ENCODE measurements around the gene MORC1. TPM values are rescaled to one million over a fixed set of nuclear protein-coding genes. Genes with fewer than 3 reads are reported as not detected.

MORC1 gene
- polyA plus RNA-seq, 3 donors = 0.01 TPM; not detected in 2

Other genes with a start within 250 kb of the MORC1 start
- gene GUCA1C, start 164.3 kb downstream of the MORC1 start, polyA plus RNA-seq = 10 to 100 TPM in 1 of 3 donors, under 1 TPM in 1, not detected in 1; 0.22 to 25.7 TPM
- not detected for gene C3orf85, start 18.6 kb upstream of the MORC1 start, polyA plus RNA-seq
- gene DPPA2, start 198.4 kb upstream of the MORC1 start, polyA plus RNA-seq = not detected
- not detected for gene DPPA4, start 219.4 kb upstream of the MORC1 start, polyA plus RNA-seq

Measured in adipose tissue (tissue), 3 donors.